DND-41 (cell line): ENCODE data around the gene PRDM9.
"Not testable (repeated sequence)": the region's sequence is repeated elsewhere in the genome, so short reads cannot be mapped to it uniquely, and the experiment has no call there.

Experiments used
- ATAC-seq: fragments of 200-7000 bp; cut with Tn5 transposase; 3 replicates; pipeline ENCODE4 v1.9.1; 2021; ENCODE audit warnings: low read depth; ENCODE audit not compliant: insufficient read depth
- DNase-seq: peaks from one replicate; pipeline ENCODE4 v3.0.0-alpha.2; 2020
- H2AFZ ChIP-seq: 2 replicates; pipeline ENCODE4 v1.6.0; 2012; ENCODE audit warnings: low read depth, low read length
- H3K27ac ChIP-seq: 2 replicates; pipeline ENCODE4 v1.5.1; 2012; ENCODE audit warnings: low read length, inconsistent platforms
- H3K27me3 ChIP-seq: fragments of 200-600 bp; sonication (generic); 2 replicates; pipeline ENCODE4 v1.6.0; 2012; ENCODE audit warnings: low read length, mild to moderate bottlenecking, inconsistent platforms; ENCODE audit not compliant: insufficient read depth, poor library complexity
- H3K36me3 ChIP-seq: 2 replicates; pipeline ENCODE4 v1.5.1; 2012; ENCODE audit warnings: low read length, inconsistent platforms; ENCODE audit not compliant: insufficient read depth
- H3K4me1 ChIP-seq: 2 replicates; pipeline ENCODE4 v1.5.1; 2012; ENCODE audit warnings: mild to moderate bottlenecking, low read length; ENCODE audit not compliant: insufficient read depth
- H3K4me2 ChIP-seq: 2 replicates; pipeline ENCODE4 v1.6.0; 2012; ENCODE audit warnings: mild to moderate bottlenecking, moderate library complexity, low read length, inconsistent platforms; ENCODE audit not compliant: insufficient read depth
- H3K4me3 ChIP-seq, 2 experiments: fragments of 200-600 bp in 1 of 2; shearing (Covaris generic) in 1 of 2; 2 replicates each; pipeline ENCODE4 v1.5.1; 2012 to 2016; ENCODE audit warnings: inconsistent platforms in 2 of 2, low read length in 2 of 2, mild to moderate bottlenecking in 2 of 2, low read depth in 1 of 2, moderate library complexity in 1 of 2
- H3K79me2 ChIP-seq: 2 replicates; pipeline ENCODE4 v1.6.0; 2012; ENCODE audit warnings: low read length, inconsistent platforms; ENCODE audit not compliant: insufficient read depth
- H3K9ac ChIP-seq: 2 replicates; pipeline ENCODE4 v1.6.0; 2012; ENCODE audit warnings: low read depth, mild to moderate bottlenecking, inconsistent platforms, low read length, moderate library complexity
- H3K9me3 ChIP-seq: 2 replicates; pipeline ENCODE4 v1.5.1; 2012; ENCODE audit warnings: low read length, moderate library complexity, mild to moderate bottlenecking, inconsistent platforms; ENCODE audit not compliant: insufficient read depth, severe bottlenecking
- H4K20me1 ChIP-seq: 2 replicates; pipeline ENCODE4 v1.6.0; 2012; ENCODE audit warnings: low read length; ENCODE audit not compliant: insufficient read depth
- EZH2 ChIP-seq: IDR thresholded peaks from 3 replicates; pipeline ENCODE4 v1.6.1; 2012; ENCODE audit warnings: borderline replicate concordance, low read depth, mild to moderate bottlenecking, moderate library complexity, low read length, inconsistent platforms; ENCODE audit not compliant: severe bottlenecking
- TF ChIP-seq, protein P1 (sequence below): IDR thresholded peaks from 2 replicates; pipeline ENCODE4 v1.5.1; 2012; ENCODE audit warnings: borderline replicate concordance, low read length, moderate library complexity, mild to moderate bottlenecking; ENCODE audit not compliant: poor library complexity, severe bottlenecking; ENCODE audit errors: extremely low read depth

PRDM9 gene

DNA sequence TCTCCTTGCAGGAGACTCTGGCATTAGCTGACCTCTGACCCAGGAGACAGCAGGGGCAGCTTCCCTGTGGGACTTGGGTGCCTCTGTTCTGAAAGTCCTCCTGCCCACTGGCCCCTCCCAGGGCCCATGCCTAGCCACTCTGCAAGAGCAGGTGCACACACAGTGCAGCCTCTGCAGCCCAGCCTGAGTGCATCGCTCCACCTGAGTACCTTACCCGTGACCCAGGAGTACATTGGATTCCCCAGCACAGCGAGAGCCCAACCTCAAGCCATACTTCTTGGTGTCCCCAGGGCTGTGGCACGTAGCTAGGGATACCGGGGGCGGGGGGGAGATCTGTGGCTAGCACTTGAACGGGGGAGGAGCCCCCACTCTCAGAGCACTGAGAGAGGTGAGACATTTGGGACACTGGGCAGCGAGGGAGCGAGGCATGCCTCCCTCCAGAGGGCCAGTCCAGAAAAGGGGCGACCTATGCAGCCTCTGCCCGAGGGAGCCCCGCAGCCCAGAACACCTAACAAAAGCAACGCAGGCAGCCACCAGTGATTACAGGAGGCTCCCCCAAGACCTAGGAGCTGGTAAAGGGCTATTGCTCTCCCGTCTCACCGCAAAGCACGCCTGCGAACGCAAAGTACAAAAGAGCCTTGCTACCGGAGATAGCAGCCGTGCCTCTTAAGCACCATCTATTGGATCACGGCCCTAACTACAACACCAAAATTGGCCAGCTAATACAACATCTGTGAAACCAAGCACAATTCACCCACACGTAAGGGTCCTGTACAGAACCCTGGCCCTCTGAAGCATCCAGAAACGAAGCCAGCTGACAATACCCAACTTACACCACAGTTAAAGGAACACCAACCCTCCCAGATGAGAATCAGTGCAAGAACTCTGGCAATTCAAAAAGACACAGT lies 826 bp upstream of the PRDM9 start:
- no peaks in the 10 kb centered on the region for H3K79me2 ChIP-seq
- no peaks in the 10 kb centered on the region for H4K20me1 ChIP-seq
- no peak for DNase-seq
- no peak for ATAC-seq
- H3K36me3 ChIP-seq = no peaks in the 10 kb centered on the region
- H3K27me3 ChIP-seq = no peaks in the 10 kb centered on the region
- H3K4me1 ChIP-seq = no peaks in the 10 kb centered on the region
- no peak overlapping the region for H3K4me2 ChIP-seq
- no peak overlapping the region for H3K4me3 ChIP-seq
- H3K9ac ChIP-seq = no peak overlapping the region
- peaks cover 6% of the 10 kb centered on the region for H3K9me3 ChIP-seq
- TF ChIP-seq, protein P1, sequence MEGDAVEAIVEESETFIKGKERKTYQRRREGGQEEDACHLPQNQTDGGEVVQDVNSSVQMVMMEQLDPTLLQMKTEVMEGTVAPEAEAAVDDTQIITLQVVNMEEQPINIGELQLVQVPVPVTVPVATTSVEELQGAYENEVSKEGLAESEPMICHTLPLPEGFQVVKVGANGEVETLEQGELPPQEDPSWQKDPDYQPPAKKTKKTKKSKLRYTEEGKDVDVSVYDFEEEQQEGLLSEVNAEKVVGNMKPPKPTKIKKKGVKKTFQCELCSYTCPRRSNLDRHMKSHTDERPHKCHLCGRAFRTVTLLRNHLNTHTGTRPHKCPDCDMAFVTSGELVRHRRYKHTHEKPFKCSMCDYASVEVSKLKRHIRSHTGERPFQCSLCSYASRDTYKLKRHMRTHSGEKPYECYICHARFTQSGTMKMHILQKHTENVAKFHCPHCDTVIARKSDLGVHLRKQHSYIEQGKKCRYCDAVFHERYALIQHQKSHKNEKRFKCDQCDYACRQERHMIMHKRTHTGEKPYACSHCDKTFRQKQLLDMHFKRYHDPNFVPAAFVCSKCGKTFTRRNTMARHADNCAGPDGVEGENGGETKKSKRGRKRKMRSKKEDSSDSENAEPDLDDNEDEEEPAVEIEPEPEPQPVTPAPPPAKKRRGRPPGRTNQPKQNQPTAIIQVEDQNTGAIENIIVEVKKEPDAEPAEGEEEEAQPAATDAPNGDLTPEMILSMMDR = no peak
- TF ChIP-seq EZH2 = no peak
- H3K27ac ChIP-seq = no peak overlapping the region
- no peak overlapping the region for H2AFZ ChIP-seq

DNA sequence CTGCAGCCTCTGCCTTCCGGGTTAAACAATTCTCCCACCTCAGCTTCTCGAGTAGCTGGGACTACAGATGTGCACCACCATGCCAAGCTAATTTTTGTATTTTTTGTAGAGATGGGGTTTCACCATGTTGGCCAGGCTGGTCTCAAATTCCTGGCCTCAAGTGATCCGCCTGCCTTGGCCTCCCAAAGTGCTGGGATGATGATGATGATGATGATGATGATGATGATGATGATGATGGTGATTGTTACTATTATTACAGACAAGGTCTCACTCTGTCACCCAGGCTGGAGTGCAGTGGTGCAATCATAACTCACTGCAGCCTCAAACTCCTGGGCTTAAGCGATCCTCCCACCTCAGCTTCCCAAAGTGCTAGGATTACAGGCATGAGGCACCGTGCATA lies 3.0 kb downstream of the PRDM9 start:
- DNase-seq, H3K27ac ChIP-seq, H3K4me3 ChIP-seq, ATAC-seq, H3K4me2 ChIP-seq, H3K36me3 ChIP-seq, H3K4me1 ChIP-seq, H3K9me3 ChIP-seq, H3K27me3 ChIP-seq, H3K9ac ChIP-seq, H2AFZ ChIP-seq, H4K20me1 ChIP-seq, H3K79me2 ChIP-seq: not testable (repeated sequence)

DNA sequence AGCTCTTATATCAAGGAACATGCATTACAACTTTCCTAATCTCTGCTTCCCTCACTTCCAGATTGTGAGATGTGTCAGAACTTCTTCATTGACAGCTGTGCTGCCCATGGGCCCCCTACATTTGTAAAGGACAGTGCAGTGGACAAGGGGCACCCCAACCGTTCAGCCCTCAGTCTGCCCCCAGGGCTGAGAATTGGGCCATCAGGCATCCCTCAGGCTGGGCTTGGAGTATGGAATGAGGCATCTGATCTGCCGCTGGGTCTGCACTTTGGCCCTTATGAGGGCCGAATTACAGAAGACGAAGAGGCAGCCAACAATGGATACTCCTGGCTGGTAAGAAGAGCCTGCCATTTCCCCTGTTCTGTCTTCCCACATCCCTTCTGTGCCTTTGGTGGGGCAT lies 15.1 kb downstream of the PRDM9 start:
- Histone ChIP-seq H3K9ac (no peak overlapping the region), H3K27ac (no peak overlapping the region), H3K4me1 (no peaks in the 10 kb centered on the region), H2AFZ (no peak overlapping the region), H3K9me3 (no peaks in the 10 kb centered on the region), H3K27me3 (no peaks in the 10 kb centered on the region), H3K4me3 (no peak overlapping the region), H3K36me3 (no peaks in the 10 kb centered on the region), H3K4me2 (no peak overlapping the region), H3K79me2 (no peaks in the 10 kb centered on the region), H4K20me1 (no peaks in the 10 kb centered on the region)
- TF ChIP-seq, protein P1 = no peak
- TF ChIP-seq EZH2 = no peak
- DNase-seq = no peak
- ATAC-seq = no peak

DNA sequence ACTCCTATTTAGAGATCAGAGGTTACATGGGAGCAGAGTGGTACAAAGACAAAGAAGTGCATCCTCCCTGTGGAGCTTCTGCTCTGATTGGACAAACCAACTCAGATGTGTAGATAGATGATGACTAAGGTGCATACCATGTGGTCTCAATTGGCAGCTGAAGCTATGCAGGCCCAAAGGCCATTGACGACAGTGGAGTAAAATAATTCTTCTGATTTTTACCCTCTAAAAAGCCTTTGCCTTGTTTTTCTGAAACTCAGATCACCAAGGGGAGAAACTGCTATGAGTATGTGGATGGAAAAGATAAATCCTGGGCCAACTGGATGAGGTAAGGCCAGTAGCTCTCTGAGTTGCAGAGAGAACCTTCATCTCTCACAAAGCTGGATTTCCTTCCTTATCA lies 15.6 kb downstream of the PRDM9 start:
- Histone ChIP-seq H3K79me2 (no peaks in the 10 kb centered on the region), H3K27ac (no peak overlapping the region), H3K27me3 (no peaks in the 10 kb centered on the region), H3K9me3 (no peaks in the 10 kb centered on the region), H2AFZ (no peak overlapping the region), H3K4me1 (no peaks in the 10 kb centered on the region), H3K9ac (no peak overlapping the region), H4K20me1 (no peaks in the 10 kb centered on the region), H3K36me3 (no peaks in the 10 kb centered on the region), H3K4me2 (no peak overlapping the region), H3K4me3 (no peak overlapping the region)
- ATAC-seq (no peak), DNase-seq (no peak)
- TF ChIP-seq, protein P1 = no peak
- no peak for TF ChIP-seq EZH2
